WTC11 (cell line): ENCODE data around the gene KLHL7.

ENCODE experiments used
- CBFB ChIP-seq: sonication (generic); formaldehyde crosslinking; IDR thresholded peaks from 2 replicates; pipeline ENCODE4 v1.8.1; 2022; ENCODE audit warnings: mild to moderate bottlenecking, low read depth, missing genetic modification reagents
- GABPB1 ChIP-seq: sonication (generic); formaldehyde crosslinking; IDR thresholded peaks from 2 replicates; pipeline ENCODE4 v1.8.1; 2023; ENCODE audit warnings: mild to moderate bottlenecking, missing genetic modification reagents
- NFYB ChIP-seq: sonication (generic); formaldehyde crosslinking; conservative IDR thresholded peaks from 2 replicates; pipeline ENCODE4 v1.8.0; 2022; ENCODE audit warnings: low read depth, missing genetic modification reagents
- NR2C2 ChIP-seq: sonication (generic); formaldehyde crosslinking; IDR thresholded peaks from 2 replicates; pipeline ENCODE4 v1.8.0; 2022; ENCODE audit warnings: mild to moderate bottlenecking, missing genetic modification reagents
- PRRX2 ChIP-seq: fragments of 250-450 bp; sonication (Bioruptor Pico); IDR thresholded peaks from 2 replicates; pipeline ENCODE4 v1.8.0; 2021; ENCODE audit warnings: mild to moderate bottlenecking
- TF ChIP-seq, protein P1 (sequence below): fragments of 200-600 bp; IDR thresholded peaks from 2 replicates; pipeline ENCODE4 v1.8.0; 2022; ENCODE audit warnings: antibody characterized with exemption

DNA sequence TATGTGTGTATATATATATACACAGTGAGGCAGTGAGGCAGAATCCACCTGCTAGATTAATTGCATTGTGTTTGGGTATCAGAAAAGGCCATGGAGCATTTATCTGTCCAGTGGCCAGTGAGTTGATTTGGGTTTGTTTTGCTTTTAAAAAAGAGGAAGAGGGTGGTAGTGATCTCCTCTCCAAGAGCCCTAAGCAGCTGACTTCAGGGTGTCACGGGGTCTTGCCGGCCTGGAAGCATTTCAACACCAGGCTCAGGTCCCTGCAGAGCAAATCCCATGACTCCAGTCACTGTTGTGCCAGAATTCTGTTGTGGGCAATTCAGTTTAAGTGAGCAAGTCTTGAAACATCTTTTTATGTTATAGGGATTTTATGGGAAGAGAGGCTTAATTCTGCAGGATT lies 110.4 kb downstream of the KLHL7 start:
- TF ChIP-seq, protein P1, sequence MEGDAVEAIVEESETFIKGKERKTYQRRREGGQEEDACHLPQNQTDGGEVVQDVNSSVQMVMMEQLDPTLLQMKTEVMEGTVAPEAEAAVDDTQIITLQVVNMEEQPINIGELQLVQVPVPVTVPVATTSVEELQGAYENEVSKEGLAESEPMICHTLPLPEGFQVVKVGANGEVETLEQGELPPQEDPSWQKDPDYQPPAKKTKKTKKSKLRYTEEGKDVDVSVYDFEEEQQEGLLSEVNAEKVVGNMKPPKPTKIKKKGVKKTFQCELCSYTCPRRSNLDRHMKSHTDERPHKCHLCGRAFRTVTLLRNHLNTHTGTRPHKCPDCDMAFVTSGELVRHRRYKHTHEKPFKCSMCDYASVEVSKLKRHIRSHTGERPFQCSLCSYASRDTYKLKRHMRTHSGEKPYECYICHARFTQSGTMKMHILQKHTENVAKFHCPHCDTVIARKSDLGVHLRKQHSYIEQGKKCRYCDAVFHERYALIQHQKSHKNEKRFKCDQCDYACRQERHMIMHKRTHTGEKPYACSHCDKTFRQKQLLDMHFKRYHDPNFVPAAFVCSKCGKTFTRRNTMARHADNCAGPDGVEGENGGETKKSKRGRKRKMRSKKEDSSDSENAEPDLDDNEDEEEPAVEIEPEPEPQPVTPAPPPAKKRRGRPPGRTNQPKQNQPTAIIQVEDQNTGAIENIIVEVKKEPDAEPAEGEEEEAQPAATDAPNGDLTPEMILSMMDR: no peak
- TF ChIP-seq CBFB (CRISPR knock-in tag) (no peak), GABPB1 (no peak), PRRX2 (CRISPR knock-in tag) (no peak), NR2C2 (CRISPR knock-in tag) (no peak), NFYB (CRISPR knock-in tag) (no peak)
